HepG2 (cell line): ENCODE measurements around the gene ANK3.

Experiments
- CTCF ChIP-seq: sonication (generic); formaldehyde crosslinking; IDR thresholded peaks from 2 replicates; pipeline ENCODE4 v1.5.0; 2020; ENCODE audit warnings: mild to moderate bottlenecking, missing genetic modification reagents, moderate library complexity
- EZH2 ChIP-seq: conservative IDR thresholded peaks from 2 replicates; pipeline ENCODE4 v1.6.1; 2012; ENCODE audit warnings: mild to moderate bottlenecking, low read depth, low read length, moderate library complexity
- HCFC1 ChIP-seq: fragments of 150-350 bp; IDR thresholded peaks from 2 replicates; pipeline ENCODE4 v1.6.1; 2014; ENCODE audit warnings: low read depth, low read length
- NR1H2 ChIP-seq: sonication (generic); formaldehyde crosslinking; IDR thresholded peaks from 2 replicates; pipeline ENCODE4 v1.8.1; 2022; ENCODE audit warnings: low read depth, missing genetic modification reagents, borderline replicate concordance
- PCBP2 ChIP-seq: fragments of 200-400 bp; formaldehyde crosslinking; optimal IDR thresholded peaks from 2 replicates; pipeline ENCODE3; 2018; ENCODE audit warnings: low read length, low read depth; ENCODE audit not compliant: poor library complexity, severe bottlenecking
- POGZ ChIP-seq: sonication (generic); formaldehyde crosslinking; IDR thresholded peaks from 2 replicates; pipeline ENCODE4 v1.4.0; 2020; ENCODE audit warnings: mild to moderate bottlenecking, missing genetic modification reagents
- RAD21 ChIP-seq: fragments of 450-650 bp; formaldehyde crosslinking; IDR thresholded peaks from 2 replicates; pipeline ENCODE4 v1.5.0; 2020; ENCODE audit warnings: mild to moderate bottlenecking
- TAF1 ChIP-seq: sonication (generic); formaldehyde crosslinking; IDR thresholded peaks from 2 replicates; pipeline ENCODE4 v1.4.0; 2020; ENCODE audit warnings: missing genetic modification reagents
- U2AF1 ChIP-seq: fragments of 200-400 bp; formaldehyde crosslinking; optimal IDR thresholded peaks from 2 replicates; pipeline ENCODE3; 2017; ENCODE audit warnings: mild to moderate bottlenecking, low read depth, low read length
- ZNF121 ChIP-seq: sonication (generic); formaldehyde crosslinking; IDR thresholded peaks from 2 replicates; pipeline ENCODE4 v1.5.0; 2020; ENCODE audit warnings: mild to moderate bottlenecking, missing genetic modification reagents
- ZNF276 ChIP-seq: sonication (generic); formaldehyde crosslinking; IDR thresholded peaks from 2 replicates; pipeline ENCODE4 v1.4.0; 2020; ENCODE audit warnings: mild to moderate bottlenecking, low read depth, missing genetic modification reagents
- ZNF280D ChIP-seq: sonication (generic); formaldehyde crosslinking; IDR thresholded peaks from 2 replicates; pipeline ENCODE4 v1.5.1; 2020; ENCODE audit warnings: mild to moderate bottlenecking, missing genetic modification reagents

- TF ChIP-seq NR1H2 (CRISPR knock-in tag) (no peak), RAD21 (CRISPR knock-in tag) (no peak), ZNF121 (CRISPR knock-in tag) (no peak), ZNF280D (CRISPR knock-in tag) (no peak), TAF1 (no peak), PCBP2 (no peak), EZH2 (no peak), CTCF (CRISPR knock-in tag) (no peak), HCFC1 (no peak), POGZ (CRISPR knock-in tag) (no peak), ZNF276 (CRISPR knock-in tag) (no peak), U2AF1 (no peak)
Observed at GRCh38 chr10:60311821-60312220, 77.9 kb downstream of the ANK3 start.
